Upper lobe of left lung (tissue), 4 donors: Measurements from ENCODE around the gene TMEM132C.

Experiments used
- CTCF ChIP-seq, 6 experiments: fragments of 450-650 bp in 4 of 6; fragments of 200-600 bp in 2 of 6; sonication (generic) in 2 of 6; IDR thresholded peaks; one replicate each; pipeline ENCODE4 v1.5.1; 2016 to 2019; ENCODE audit warnings: antibody characterized with exemption in 6 of 6
- POLR2A ChIP-seq, 4 donors: fragments of 450-650 bp; IDR thresholded peaks; one replicate each; pipeline ENCODE4 v1.5.1; 2016 to 2017; ENCODE audit warnings: antibody characterized with exemption in 4 of 4, mild to moderate bottlenecking in 2 of 4

GRCh38 chr12:128693771-128694170, 426.8 kb downstream of the TMEM132C start:
- TF ChIP-seq CTCF (IDR thresholded peaks at IDR 0.05), result no peak
- no peak for TF ChIP-seq POLR2A (IDR thresholded peaks at IDR 0.05)
